Kidney (tissue), 22 donors: Measurements from ENCODE around the gene OR2T33. TPM values are rescaled to one million over a fixed set of nuclear protein-coding genes. Genes with fewer than 3 reads are reported as not detected.
"Not testable (repeated sequence)": the region's sequence is repeated elsewhere in the genome, so short reads cannot be mapped to it uniquely, and the experiment has no call there.

ENCODE experiments used
- DNase-seq, 5 donors: peaks; one replicate each; pipeline ENCODE4 v3.0.0-alpha.2; 2013 to 2020
- FAIRE-seq: peaks from 2 replicates; lab custom pipeline; 2012; peaks lifted over from hg19 to GRCh38; lab: Jason Lieb, UNC
- H3K27ac ChIP-seq, 2 donors: one replicate each; pipeline ENCODE4 v1.7.0; 2013; ENCODE audit warnings: low read depth in 2 of 2, low read length in 2 of 2, inconsistent platforms in 1 of 2
- H3K27me3 ChIP-seq: one replicate; pipeline ENCODE4 v1.7.1; 2013; ENCODE audit warnings: low read length, inconsistent platforms; ENCODE audit not compliant: control insufficient read depth, insufficient read depth
- H3K36me3 ChIP-seq, 3 donors: one replicate each; pipeline versions ENCODE4 v1.7.0 to v1.7.1; 2013; ENCODE audit warnings: low read length in 3 of 3, control low read depth in 1 of 3, inconsistent platforms in 1 of 3; ENCODE audit not compliant: insufficient read depth in 3 of 3, control insufficient read depth in 2 of 3
- H3K4me1 ChIP-seq, 3 donors: one replicate each; pipeline versions ENCODE4 v1.7.0 to v1.7.1; 2013; ENCODE audit warnings: low read length in 3 of 3, inconsistent platforms in 1 of 3, low read depth in 1 of 3; ENCODE audit not compliant: control insufficient read depth in 2 of 3, insufficient read depth in 2 of 3
- H3K4me3 ChIP-seq, 3 donors: one replicate each; pipeline versions ENCODE4 v1.7.0 to v1.8.1; 2013; ENCODE audit warnings: low read length in 3 of 3, control low read depth in 1 of 3, inconsistent platforms in 1 of 3
- H3K9ac ChIP-seq, 3 donors: one replicate each; pipeline versions ENCODE4 v1.7.0 to v1.7.1; 2013; ENCODE audit warnings: low read length in 3 of 3, control low read depth in 1 of 3, inconsistent platforms in 1 of 3
- H3K9me3 ChIP-seq, 3 donors: one replicate each; pipeline versions ENCODE4 v1.7.0 to v1.7.1; 2013; ENCODE audit warnings: low read length in 3 of 3, control low read depth in 1 of 3, inconsistent platforms in 1 of 3; ENCODE audit not compliant: control insufficient read depth in 2 of 3, insufficient read depth in 1 of 3
- intact Hi-C: fragments of 100-400 bp; cut with DNase I; formaldehyde crosslinking; loops from one replicate; pipeline ENCODE4 v1.11.1; 2022
- long read RNA-seq, 10 donors: library from polyadenylated mRNA in 1 of 10; unstranded in 1 of 10; transcript quantifications; one replicate each; pipeline ENCODE4 v2.0.0 and lab custom pipeline, GENCODE V29; 2021 to 2026
- polyA plus RNA-seq: library from polyadenylated mRNA; stranded (reverse); fragments of 350-450 nt; fragmentation: Illumina TruSeq; extraction: RNeasy Lipid Tissue Mini Kit (QIAGEN cat#74804); gene quantifications from one replicate; pipeline ENCODE4 v1.2.3, GENCODE V29; 2014; ENCODE audit warnings: low read depth, low replicate concordance; ENCODE audit not compliant: insufficient read depth
- total RNA-seq: library from RNA; stranded (reverse); fragmentation: NEBNext Ultra II Directional; extraction: Animal tissue kit (Norgen Biotek cat#: 25700); gene quantifications from one replicate; pipeline ENCODE4 v1.2.1, GENCODE V29; 2021
- TF ChIP-seq, protein P1 (sequence below): IDR thresholded peaks from 3 replicates; pipeline ENCODE4 v1.5.1; 2012; ENCODE audit warnings: mild to moderate bottlenecking, moderate library complexity, borderline replicate concordance; ENCODE audit not compliant: insufficient read depth; ENCODE audit errors: extremely low read depth
- donor health status: control.
- donor health status: control.
- donor health status: control.
- donor health status: control.
- donor health status: control.
- donor health status: DM: yes; HTN: yes; CAD: no.
- donor health status: Normal renal cell carcinoma (clear cell type).

OR2T33 gene
- total RNA-seq (not detected), polyA plus RNA-seq (not detected)
- long read RNA-seq, donor 1: 0 reads
- long read RNA-seq, donor 2: 0 reads
- long read RNA-seq, donor 3: 0 reads
- long read RNA-seq, donor 4: 0 reads
- long read RNA-seq, donor 5: 0 reads
- long read RNA-seq, donor 6: 0 reads
- long read RNA-seq, donor 7: 0 reads
- long read RNA-seq, donor 8: 0 reads
- long read RNA-seq, donor 9: 0 reads
- long read RNA-seq, donor 10: 0 reads

DNA sequence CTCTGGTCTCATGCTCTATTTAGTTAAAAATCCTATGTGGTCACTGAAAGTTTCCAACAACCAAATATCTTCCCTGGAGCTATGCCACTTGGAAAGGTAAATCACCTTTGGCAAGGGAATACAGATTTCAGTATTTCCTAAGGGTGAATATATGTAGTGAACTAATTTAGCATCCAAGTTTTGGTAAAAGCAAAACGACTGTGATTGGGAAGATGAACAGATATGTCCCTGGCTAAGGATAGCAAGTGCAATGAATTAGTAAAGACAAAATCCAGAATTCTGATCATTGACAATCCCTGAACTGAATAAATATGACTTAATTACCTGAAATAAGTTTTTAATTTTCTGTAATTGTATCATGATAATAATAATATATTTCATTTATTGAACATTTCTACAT lies at the start of gene OR2T33:
TSS of gene OR2T33 (minus strand) at position 101 of the 400 bp plus-strand sequence. CDS start 4,162 bp downstream, outside the sequence.
- Histone ChIP-seq H3K27me3 (no peaks in the 10 kb centered on the region), H3K36me3 (no peaks in the 10 kb centered on the region), H3K4me1 (no peaks in the 10 kb centered on the region), H3K9ac (no peak within 1 kb of the TSS), H3K9me3 (no peaks in the 10 kb centered on the region), H3K4me3 (no peak within 1 kb of the TSS), H3K27ac (no peak within 1 kb of the TSS)
- FAIRE-seq: no peak
- TF ChIP-seq, protein P1, sequence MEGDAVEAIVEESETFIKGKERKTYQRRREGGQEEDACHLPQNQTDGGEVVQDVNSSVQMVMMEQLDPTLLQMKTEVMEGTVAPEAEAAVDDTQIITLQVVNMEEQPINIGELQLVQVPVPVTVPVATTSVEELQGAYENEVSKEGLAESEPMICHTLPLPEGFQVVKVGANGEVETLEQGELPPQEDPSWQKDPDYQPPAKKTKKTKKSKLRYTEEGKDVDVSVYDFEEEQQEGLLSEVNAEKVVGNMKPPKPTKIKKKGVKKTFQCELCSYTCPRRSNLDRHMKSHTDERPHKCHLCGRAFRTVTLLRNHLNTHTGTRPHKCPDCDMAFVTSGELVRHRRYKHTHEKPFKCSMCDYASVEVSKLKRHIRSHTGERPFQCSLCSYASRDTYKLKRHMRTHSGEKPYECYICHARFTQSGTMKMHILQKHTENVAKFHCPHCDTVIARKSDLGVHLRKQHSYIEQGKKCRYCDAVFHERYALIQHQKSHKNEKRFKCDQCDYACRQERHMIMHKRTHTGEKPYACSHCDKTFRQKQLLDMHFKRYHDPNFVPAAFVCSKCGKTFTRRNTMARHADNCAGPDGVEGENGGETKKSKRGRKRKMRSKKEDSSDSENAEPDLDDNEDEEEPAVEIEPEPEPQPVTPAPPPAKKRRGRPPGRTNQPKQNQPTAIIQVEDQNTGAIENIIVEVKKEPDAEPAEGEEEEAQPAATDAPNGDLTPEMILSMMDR: no peak
- no peak for DNase-seq
- intact Hi-C loops: no loop called here

GRCh38 chr1:248324468-248324867 lies 46.7 kb upstream of the OR2T33 start, which contains the start of gene OR2M7:
Gene OR2M7, minus strand, starts transcription at chr1:248324568. Its CDS starts 0 bp downstream, at chr1:248324568.
- no peak within 1 kb of the TSS for H3K27ac ChIP-seq
- H3K4me1 ChIP-seq: no peaks in the 10 kb centered on the region
- H3K9ac ChIP-seq: no peak within 1 kb of the TSS
- no peak within 1 kb of the TSS for H3K4me3 ChIP-seq
- TF ChIP-seq, protein P1: no peak
- no peak for DNase-seq
- no peaks in the 10 kb centered on the region for H3K9me3 ChIP-seq
- no peak for FAIRE-seq
- intact Hi-C loops: no loop called here
- H3K27me3 ChIP-seq: no peaks in the 10 kb centered on the region
- no peaks in the 10 kb centered on the region for H3K36me3 ChIP-seq

GRCh38 chr1:248316796-248317195 lies 39.0 kb upstream of the OR2T33 start:
- H3K27ac ChIP-seq: no peak overlapping the region

DNA sequence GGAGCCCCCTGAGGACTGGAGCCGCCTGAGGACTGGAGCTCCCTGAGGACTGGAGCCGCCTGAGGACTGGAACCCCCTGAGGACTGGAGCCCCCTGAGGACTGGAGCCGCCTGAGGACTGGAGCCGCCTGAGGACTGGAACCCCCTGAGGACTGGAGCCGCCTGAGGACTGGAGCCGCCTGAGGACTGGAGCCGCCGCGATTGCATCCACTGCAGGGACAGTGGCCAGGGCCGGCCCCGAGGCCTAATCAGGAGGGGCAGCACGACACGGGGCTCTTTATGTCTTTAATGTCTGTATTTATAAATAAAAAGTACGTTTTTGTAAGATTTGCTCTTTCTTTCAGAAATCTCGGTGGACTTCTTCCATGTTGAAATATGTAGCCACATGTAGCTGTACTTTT lies 29.0 kb upstream of the OR2T33 start:
- H3K36me3 ChIP-seq, H3K9me3 ChIP-seq, H3K27ac ChIP-seq, H3K4me1 ChIP-seq, H3K4me3 ChIP-seq, H3K9ac ChIP-seq, intact Hi-C loops, H3K27me3 ChIP-seq, FAIRE-seq, DNase-seq: not testable (repeated sequence)

More at GRCh38 chr1:248316796-248317195, 39.0 kb upstream of the OR2T33 start:
- Histone ChIP-seq H3K9ac (no peak overlapping the region), H3K4me1 (no peaks in the 10 kb centered on the region), H3K36me3 (no peaks in the 10 kb centered on the region), H3K9me3 (peaks cover 0 to 3% (median 0%) of the 10 kb centered on the region in 3 donors), H3K4me3 (no peak overlapping the region), H3K27me3 (no peaks in the 10 kb centered on the region)
- DNase-seq: no peak
- intact Hi-C loops: no loop called here
- FAIRE-seq: no peak
- TF ChIP-seq, protein P1: no peak
